HUES64 (cell line): ENCODE data around the gene PODN.

ENCODE experiments used
- H3K27ac ChIP-seq: 2 replicates; pipeline ENCODE4 v1.7.0; 2013; ENCODE audit warnings: low read depth, low read length, inconsistent platforms
- H3K27me3 ChIP-seq: 2 replicates; pipeline ENCODE4 v1.6.1; 2013; ENCODE audit warnings: mild to moderate bottlenecking, low read length; ENCODE audit not compliant: insufficient read depth
- H3K36me3 ChIP-seq: 2 replicates; pipeline ENCODE4 v1.6.1; 2013; ENCODE audit warnings: mild to moderate bottlenecking, low read length; ENCODE audit not compliant: insufficient read depth
- H3K4me1 ChIP-seq: 2 replicates; pipeline ENCODE4 v1.6.1; 2013; ENCODE audit warnings: mild to moderate bottlenecking, low read length, moderate library complexity; ENCODE audit not compliant: insufficient read depth
- H3K4me3 ChIP-seq: 2 replicates; pipeline ENCODE4 v1.5.1; 2013; ENCODE audit warnings: mild to moderate bottlenecking, low read length, moderate library complexity
- H3K9ac ChIP-seq: 2 replicates; pipeline ENCODE4 v1.6.1; 2013; ENCODE audit warnings: mild to moderate bottlenecking, low read depth, low read length
- H3K9me3 ChIP-seq: 2 replicates; pipeline ENCODE4 v1.6.1; 2013; ENCODE audit warnings: low read depth, low read length; ENCODE audit not compliant: insufficient read depth
- WGBS: fragments of 150-250, 120-280 bp; methylation state at CpG from one replicate; pipeline ENCODE4 v1.1.7; 2013; ENCODE audit warnings: missing lambda C conversion rate; 5-methylcytosine and 5-hydroxymethylcytosine counted together

The PODN gene

GRCh38 chr1:53120659-53121058, 58.6 kb downstream of the PODN start:
- no peaks in the 10 kb centered on the region for H3K36me3 ChIP-seq
- no peak overlapping the region for H3K27ac ChIP-seq
- WGBS = 90% methylated on average over 11 of the region's 12 CpGs
- H3K9ac ChIP-seq = no peak overlapping the region
- no peaks in the 10 kb centered on the region for H3K9me3 ChIP-seq
- H3K4me1 ChIP-seq = peaks cover 14% of the 10 kb centered on the region; the same call in 1 of the 2 replicates
- no peak overlapping the region for H3K4me3 ChIP-seq
- H3K27me3 ChIP-seq = peaks cover 3% of the 10 kb centered on the region; the same call in 1 of the 2 replicates

- Histone ChIP-seq H3K9me3 (no peaks in the 10 kb centered on the region), H3K36me3 (no peaks in the 10 kb centered on the region), H3K27ac (no peak overlapping the region), H3K4me1 (peaks cover 6% of the 10 kb centered on the region; the same call in 1 of the 2 replicates), H3K9ac (no peak overlapping the region), H3K4me3 (no peak overlapping the region), H3K27me3 (peaks cover 3% of the 10 kb centered on the region; the same call in 1 of the 2 replicates)
- 63% methylated on average over 18 of the region's 18 CpGs for WGBS
These were observed 59.5 kb downstream of the PODN start for GRCh38 chr1:53121319-53122172.

GRCh38 chr1:53122201-53122885, 60.3 kb downstream of the PODN start:
- Histone ChIP-seq H3K4me3 (no peak overlapping the region), H3K27me3 (0 out of 2 replicates have a peak, but pooled peaks cover 3% of the 10 kb centered on the region), H3K4me1 (peaks cover 4% of the 10 kb centered on the region; the same call in 1 of the 2 replicates), H3K9me3 (no peaks in the 10 kb centered on the region), H3K36me3 (no peaks in the 10 kb centered on the region), H3K27ac (no peak overlapping the region), H3K9ac (no peak overlapping the region)
- WGBS = 86% methylated on average over 10 of the region's 10 CpGs

- WGBS = 89% methylated on average over 7 of the region's 7 CpGs
- Histone ChIP-seq H3K36me3 (no peaks in the 10 kb centered on the region), H3K9ac (no peak overlapping the region), H3K9me3 (no peaks in the 10 kb centered on the region), H3K27me3 (0 out of 2 replicates have a peak, but pooled peaks cover 3% of the 10 kb centered on the region), H3K4me1 (peaks cover 4% of the 10 kb centered on the region; the same call in 1 of the 2 replicates), H3K4me3 (no peak overlapping the region), H3K27ac (no peak overlapping the region)
These were observed 61.0 kb downstream of the PODN start for GRCh38 chr1:53122961-53123413.

- H3K9me3 ChIP-seq = no peaks in the 10 kb centered on the region
- H3K9ac ChIP-seq = no peak overlapping the region
- H3K4me3 ChIP-seq = no peak overlapping the region
- no peaks in the 10 kb centered on the region for H3K36me3 ChIP-seq
- peaks cover 4% of the 10 kb centered on the region; the same call in 1 of the 2 replicates for H3K4me1 ChIP-seq
- H3K27ac ChIP-seq = no peak overlapping the region
- WGBS = 91% methylated on average over 19 of the region's 19 CpGs
- 0 out of 2 replicates have a peak, but pooled peaks cover 3% of the 10 kb centered on the region for H3K27me3 ChIP-seq
These were observed 61.6 kb downstream of the PODN start for GRCh38 chr1:53123453-53124140.

- H3K27ac ChIP-seq = no peak overlapping the region
- H3K27me3 ChIP-seq = 0 out of 2 replicates have a peak, but pooled peaks cover 3% of the 10 kb centered on the region
- no peak overlapping the region for H3K9ac ChIP-seq
- H3K9me3 ChIP-seq = no peaks in the 10 kb centered on the region
- no peak overlapping the region for H3K4me3 ChIP-seq
- H3K36me3 ChIP-seq = no peaks in the 10 kb centered on the region
- H3K4me1 ChIP-seq = peaks cover 4% of the 10 kb centered on the region; the same call in 1 of the 2 replicates
- WGBS = 84% methylated on average over 6 of the region's 6 CpGs
These were observed 63.1 kb downstream of the PODN start for GRCh38 chr1:53125122-53125521.

- H3K4me1 ChIP-seq = peaks cover 4% of the 10 kb centered on the region; the same call in 1 of the 2 replicates
- H3K9me3 ChIP-seq = no peaks in the 10 kb centered on the region
- 79% methylated on average over 10 of the region's 10 CpGs for WGBS
- H3K27ac ChIP-seq = no peak overlapping the region
- H3K9ac ChIP-seq = no peak overlapping the region
- no peak overlapping the region for H3K4me3 ChIP-seq
- H3K27me3 ChIP-seq = 0 out of 2 replicates have a peak, but pooled peaks cover 3% of the 10 kb centered on the region
- H3K36me3 ChIP-seq = no peaks in the 10 kb centered on the region
These were observed 63.8 kb downstream of the PODN start for GRCh38 chr1:53125623-53126360.

- Histone ChIP-seq H3K27ac (no peak overlapping the region), H3K36me3 (no peaks in the 10 kb centered on the region), H3K4me1 (peaks cover 4% of the 10 kb centered on the region; the same call in 1 of the 2 replicates), H3K27me3 (no peaks in the 10 kb centered on the region), H3K9me3 (no peaks in the 10 kb centered on the region), H3K9ac (no peak overlapping the region), H3K4me3 (no peak overlapping the region)
- WGBS = 93% methylated on average over 1 of the region's 1 CpG
These were observed 64.5 kb downstream of the PODN start for GRCh38 chr1:53126495-53126894.

- Histone ChIP-seq H3K9ac (no peak overlapping the region), H3K36me3 (no peaks in the 10 kb centered on the region), H3K27me3 (no peaks in the 10 kb centered on the region), H3K4me1 (no peaks in the 10 kb centered on the region), H3K9me3 (no peaks in the 10 kb centered on the region), H3K27ac (no peak overlapping the region), H3K4me3 (no peak overlapping the region)
- WGBS = 94% methylated on average over 5 of the region's 5 CpGs
These were observed 65.5 kb downstream of the PODN start for GRCh38 chr1:53127546-53127945.

GRCh38 chr1:53128401-53128800, 66.4 kb downstream of the PODN start:
- Histone ChIP-seq H3K9ac (no peak overlapping the region), H3K36me3 (no peaks in the 10 kb centered on the region), H3K27ac (no peak overlapping the region), H3K9me3 (no peaks in the 10 kb centered on the region), H3K4me3 (no peak overlapping the region), H3K27me3 (no peaks in the 10 kb centered on the region), H3K4me1 (no peaks in the 10 kb centered on the region)
- WGBS = 95% methylated on average over 4 of the region's 4 CpGs
